SJSA1 (cell line): ENCODE measurements around the gene PLPPR1. TPM values are rescaled to one million over a fixed set of nuclear protein-coding genes. Genes with fewer than 3 reads are reported as not detected.
"Not testable (repeated sequence)": the region's sequence is repeated elsewhere in the genome, so short reads cannot be mapped to it uniquely, and the experiment has no call there.

Experiments used
- DNase-seq, 2 experiments: peaks; one replicate each; pipeline ENCODE4 v3.0.0-alpha.2; 2015 to 2020; ENCODE audit warnings: low spot score in 2 of 2, low read depth in 1 of 2
- H3K27ac ChIP-seq: fragments of 250-450 bp; sonication (Bioruptor Pico); 2 replicates; pipeline ENCODE4 v1.5.1; 2020; ENCODE audit warnings: mild to moderate bottlenecking, moderate library complexity
- H3K27me3 ChIP-seq: fragments of 250-450 bp; sonication (Bioruptor Pico); replicated peaks from 2 replicates; pipeline ENCODE4 v1.5.1; 2020; ENCODE audit warnings: mild to moderate bottlenecking, moderate library complexity
- H3K36me3 ChIP-seq: fragments of 250-450 bp; sonication (Bioruptor Pico); 2 replicates; pipeline ENCODE4 v1.5.1; 2020; ENCODE audit warnings: mild to moderate bottlenecking
- H3K4me1 ChIP-seq: fragments of 250-450 bp; sonication (Bioruptor Pico); replicated peaks from 2 replicates; pipeline ENCODE4 v1.6.1; 2021; ENCODE audit warnings: mild to moderate bottlenecking
- H3K4me3 ChIP-seq: fragments of 250-450 bp; sonication (Bioruptor Pico); 2 replicates; pipeline ENCODE4 v1.5.1; 2020; ENCODE audit warnings: mild to moderate bottlenecking
- H3K9me3 ChIP-seq: fragments of 250-450 bp; sonication (Bioruptor Pico); replicated peaks from 2 replicates; pipeline ENCODE4 v1.5.1; 2020; ENCODE audit warnings: mild to moderate bottlenecking
- total RNA-seq: library from RNA; depleted of rRNA; stranded (reverse); fragments of >200 nt; shearing (Covaris generic); gene quantifications from 2 replicates; pipeline ENCODE4 v1.2.3, GENCODE V29; 2014

Gene PLPPR1
- total RNA-seq, 1 experiment from 2014 or later: not detected

DNA sequence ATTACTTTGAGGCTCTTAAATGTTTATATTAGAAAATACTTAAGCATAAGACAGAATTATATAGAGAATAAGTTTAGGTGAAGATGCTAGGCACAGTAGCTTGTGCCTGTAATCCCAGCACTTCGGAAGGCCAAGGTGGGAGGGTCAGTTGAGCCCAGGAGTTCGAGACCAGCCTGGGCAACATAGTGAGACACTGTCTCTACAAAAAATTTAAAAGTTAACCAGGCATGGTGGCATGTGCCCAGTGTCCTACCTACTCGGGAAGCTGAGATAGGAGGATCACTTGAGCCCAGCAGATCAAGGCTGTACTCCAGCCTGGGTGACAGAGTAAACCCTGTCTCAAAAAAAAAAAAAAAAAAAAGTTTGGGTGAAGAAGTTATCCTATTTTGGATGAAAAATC lies 294.6 kb downstream of the PLPPR1 start:
- no peaks in the 10 kb centered on the region for H3K36me3 ChIP-seq
- no peak overlapping the region for H3K27ac ChIP-seq
- no peaks in the 10 kb centered on the region for H3K4me1 ChIP-seq
- no peaks in the 10 kb centered on the region for H3K9me3 ChIP-seq
- no peak for DNase-seq
- no peaks in the 10 kb centered on the region for H3K27me3 ChIP-seq
- H3K4me3 ChIP-seq: no peak overlapping the region

DNA sequence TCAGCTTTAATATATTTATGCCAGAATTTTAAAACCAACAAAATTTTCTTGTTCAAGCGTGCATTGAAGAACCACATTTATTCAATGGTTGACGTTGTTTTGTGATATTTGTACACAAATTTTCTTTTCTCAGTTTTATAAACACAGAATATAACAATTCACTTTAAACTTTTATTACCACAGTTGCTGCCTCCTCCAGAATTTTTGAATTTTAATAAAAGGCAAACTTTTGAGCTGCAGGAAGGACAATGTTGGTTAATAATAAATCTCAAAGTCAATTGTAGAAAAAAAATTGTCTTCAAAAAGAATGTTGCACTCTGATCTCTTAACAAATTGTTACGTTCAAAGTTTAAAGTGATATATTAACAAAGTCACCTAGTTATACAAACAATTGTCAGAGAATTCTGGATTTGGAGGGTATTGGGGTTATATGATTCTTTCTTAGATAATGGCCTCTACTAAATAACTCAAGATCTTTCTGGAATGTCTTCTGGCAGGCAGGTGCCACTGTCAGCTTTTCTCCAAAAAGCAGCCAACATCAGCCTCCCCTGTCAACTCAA lies 295.8 kb downstream of the PLPPR1 start:
- Histone ChIP-seq H3K27me3 (no peaks in the 10 kb centered on the region), H3K4me1 (no peaks in the 10 kb centered on the region), H3K4me3 (no peak overlapping the region), H3K27ac (no peak overlapping the region), H3K9me3 (no peaks in the 10 kb centered on the region), H3K36me3 (no peaks in the 10 kb centered on the region)
- no peak for DNase-seq

- H3K27ac ChIP-seq: no peak overlapping the region
- H3K9me3 ChIP-seq: no peaks in the 10 kb centered on the region
- no peak overlapping the region for H3K4me3 ChIP-seq
- H3K4me1 ChIP-seq: no peaks in the 10 kb centered on the region
- DNase-seq: no peak
- H3K36me3 ChIP-seq: no peaks in the 10 kb centered on the region
- H3K27me3 ChIP-seq: no peaks in the 10 kb centered on the region
Measured at GRCh38 chr9:101325053-101325452, 296.5 kb downstream of the PLPPR1 start.

DNA sequence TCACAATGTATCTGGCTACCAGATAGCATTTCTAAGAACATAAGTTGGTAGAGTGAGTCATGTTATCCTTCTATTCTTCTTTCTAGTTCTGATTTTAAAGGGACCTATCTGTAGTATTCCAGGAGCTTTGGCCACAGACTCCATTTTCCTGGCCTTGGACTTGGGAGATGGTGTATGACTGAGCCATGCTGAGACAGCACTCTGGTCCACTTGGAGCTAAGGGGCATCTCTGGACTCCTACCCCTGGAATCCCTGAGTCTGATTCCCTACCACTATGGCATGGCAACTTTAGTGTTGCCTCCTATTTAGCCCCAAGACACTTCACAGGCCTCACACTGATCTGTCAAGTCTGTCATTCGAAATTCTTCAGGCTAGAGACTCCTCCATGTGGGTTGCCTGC lies 297.5 kb downstream of the PLPPR1 start:
- Histone ChIP-seq H3K27ac (no peak overlapping the region), H3K4me3 (no peak overlapping the region), H3K27me3 (no peaks in the 10 kb centered on the region), H3K9me3 (no peaks in the 10 kb centered on the region), H3K4me1 (no peaks in the 10 kb centered on the region), H3K36me3 (no peaks in the 10 kb centered on the region)
- DNase-seq: no peak

DNA sequence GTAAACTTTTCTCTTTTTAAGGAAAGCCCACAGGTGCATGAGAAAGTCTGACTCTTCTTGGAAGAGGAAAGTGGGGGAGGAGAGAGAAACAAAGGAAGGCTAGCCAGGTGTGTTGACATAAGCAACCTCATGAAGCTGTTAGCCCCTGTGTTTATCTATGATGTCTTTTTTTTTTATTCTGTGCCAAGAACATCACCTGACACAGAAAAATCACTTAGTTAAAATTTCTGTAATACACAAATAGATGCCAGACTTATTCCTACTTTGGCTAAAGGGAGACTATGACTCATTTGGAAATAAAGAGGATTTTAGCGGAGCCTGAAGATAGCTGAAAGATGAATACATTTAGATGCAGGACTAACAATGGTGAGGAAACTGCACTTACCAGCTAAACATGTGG lies 298.0 kb downstream of the PLPPR1 start:
- no peak overlapping the region for H3K4me3 ChIP-seq
- no peaks in the 10 kb centered on the region for H3K36me3 ChIP-seq
- DNase-seq: no peak
- no peaks in the 10 kb centered on the region for H3K4me1 ChIP-seq
- H3K27me3 ChIP-seq: no peaks in the 10 kb centered on the region
- no peak overlapping the region for H3K27ac ChIP-seq
- H3K9me3 ChIP-seq: no peaks in the 10 kb centered on the region

- not testable (repeated sequence) for H3K4me1 ChIP-seq, H3K27me3 ChIP-seq, H3K27ac ChIP-seq, H3K4me3 ChIP-seq, H3K9me3 ChIP-seq, DNase-seq, H3K36me3 ChIP-seq
Measured at GRCh38 chr9:101327422-101327909, 298.9 kb downstream of the PLPPR1 start.

- Histone ChIP-seq H3K36me3 (no peaks in the 10 kb centered on the region), H3K9me3 (no peaks in the 10 kb centered on the region), H3K4me1 (no peaks in the 10 kb centered on the region), H3K4me3 (no peak overlapping the region), H3K27ac (no peak overlapping the region), H3K27me3 (no peaks in the 10 kb centered on the region; the same call in 1 of the 2 replicates)
- DNase-seq: no peak
Measured at GRCh38 chr9:101332362-101332761, 303.8 kb downstream of the PLPPR1 start.

DNA sequence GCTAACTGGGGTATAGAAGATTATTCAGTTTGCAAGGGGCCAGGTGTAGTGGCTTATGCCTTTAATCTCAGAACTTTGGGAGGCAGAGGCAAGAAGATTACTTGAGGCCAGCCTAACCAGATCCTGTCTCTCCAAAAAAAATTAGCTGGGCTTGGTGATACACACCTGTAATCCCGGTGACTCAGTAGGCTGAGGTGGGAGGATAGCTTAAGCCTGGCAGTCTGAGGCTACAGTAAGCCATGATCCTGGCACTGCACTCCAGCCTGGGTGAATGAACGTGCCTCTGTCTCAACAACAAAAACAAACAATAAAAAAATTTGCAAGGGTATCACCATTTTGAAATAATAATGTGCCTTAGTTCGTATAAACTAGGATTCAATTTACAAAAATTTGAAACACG lies 305.0 kb downstream of the PLPPR1 start:
- H3K27me3 ChIP-seq: no peaks in the 10 kb centered on the region; the same call in 1 of the 2 replicates
- no peak for DNase-seq

DNA sequence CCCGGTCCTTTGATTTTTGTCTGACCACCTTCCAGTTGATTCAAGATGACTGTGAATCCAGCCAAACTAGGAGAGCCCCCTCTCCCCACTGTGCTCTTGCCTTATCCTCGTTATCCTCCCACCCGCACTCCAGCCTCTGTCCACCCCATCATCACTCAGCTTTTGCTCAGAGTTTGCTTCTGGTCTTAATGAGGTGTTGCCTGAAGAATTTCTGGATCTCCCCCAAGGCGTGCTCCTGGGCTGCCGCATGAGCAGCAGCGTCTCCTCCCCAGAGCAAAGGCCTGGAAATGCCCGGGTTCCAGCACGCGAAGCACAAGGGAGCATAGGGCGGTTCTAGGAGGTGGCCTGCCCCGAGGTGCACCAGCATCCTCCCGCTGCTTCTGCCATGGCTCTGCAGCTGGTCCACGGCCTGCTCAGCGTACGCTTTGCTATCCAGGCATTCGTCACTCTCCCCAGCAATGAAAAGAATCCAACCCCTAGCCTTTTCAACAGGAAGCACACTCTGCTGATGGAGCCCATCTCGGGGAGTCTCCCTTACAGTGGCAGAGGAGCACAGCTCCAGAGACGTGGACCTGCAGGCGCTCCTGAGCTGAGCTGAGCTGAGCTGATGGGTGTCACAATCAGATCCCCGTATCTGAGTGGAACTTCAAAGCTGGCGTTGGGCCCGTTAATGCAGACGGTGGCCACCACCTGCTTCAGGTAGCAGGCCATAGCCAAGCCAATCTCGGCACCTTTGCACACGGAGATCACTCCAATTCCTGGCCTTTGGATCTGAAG lies 305.6 kb downstream of the PLPPR1 start:
- no peak for DNase-seq
- Histone ChIP-seq H3K4me3 (no peak overlapping the region), H3K27ac (no peak overlapping the region), H3K27me3 (no peaks in the 10 kb centered on the region; the same call in 1 of the 2 replicates), H3K36me3 (no peaks in the 10 kb centered on the region), H3K4me1 (no peaks in the 10 kb centered on the region), H3K9me3 (no peaks in the 10 kb centered on the region)

More for the DNA sequence above, 305.0 kb downstream of the PLPPR1 start:
- Histone ChIP-seq H3K9me3 (no peaks in the 10 kb centered on the region), H3K27ac (no peak overlapping the region), H3K36me3 (no peaks in the 10 kb centered on the region), H3K4me3 (no peak overlapping the region), H3K4me1 (no peaks in the 10 kb centered on the region)

GRCh38 chr9:101336091-101336490 lies 307.6 kb downstream of the PLPPR1 start:
- no peak for DNase-seq
- no peaks in the 10 kb centered on the region; the same call in 1 of the 2 replicates for H3K27me3 ChIP-seq
- H3K9me3 ChIP-seq: no peaks in the 10 kb centered on the region

DNA sequence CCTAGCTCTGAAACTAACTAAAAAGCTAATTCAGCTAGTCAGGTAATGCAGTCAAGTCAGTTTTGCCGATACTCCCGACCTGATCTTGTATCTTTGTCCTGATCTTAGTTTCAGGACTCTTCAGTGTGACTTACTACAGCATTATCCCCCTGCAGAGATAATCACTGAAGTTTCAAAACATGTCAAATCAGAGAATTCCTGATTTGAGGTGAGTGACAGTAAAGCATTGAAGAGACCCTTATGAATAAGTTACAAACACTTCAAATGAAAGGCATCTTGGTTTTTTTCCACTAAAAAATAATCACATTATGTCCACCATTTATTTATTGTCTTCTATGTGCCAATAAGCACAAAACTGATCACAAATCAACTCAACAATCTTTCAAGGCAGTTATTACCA lies 308.7 kb downstream of the PLPPR1 start:
- Histone ChIP-seq H3K9me3 (no peaks in the 10 kb centered on the region), H3K4me3 (no peak overlapping the region), H3K27me3 (no peaks in the 10 kb centered on the region; the same call in 1 of the 2 replicates), H3K36me3 (no peaks in the 10 kb centered on the region), H3K4me1 (no peaks in the 10 kb centered on the region), H3K27ac (no peak overlapping the region)
- no peak for DNase-seq

More at GRCh38 chr9:101336091-101336490, 307.6 kb downstream of the PLPPR1 start:
- H3K4me3 ChIP-seq: no peak overlapping the region
- no peak overlapping the region for H3K27ac ChIP-seq
- no peaks in the 10 kb centered on the region for H3K36me3 ChIP-seq
- no peaks in the 10 kb centered on the region for H3K4me1 ChIP-seq

DNA sequence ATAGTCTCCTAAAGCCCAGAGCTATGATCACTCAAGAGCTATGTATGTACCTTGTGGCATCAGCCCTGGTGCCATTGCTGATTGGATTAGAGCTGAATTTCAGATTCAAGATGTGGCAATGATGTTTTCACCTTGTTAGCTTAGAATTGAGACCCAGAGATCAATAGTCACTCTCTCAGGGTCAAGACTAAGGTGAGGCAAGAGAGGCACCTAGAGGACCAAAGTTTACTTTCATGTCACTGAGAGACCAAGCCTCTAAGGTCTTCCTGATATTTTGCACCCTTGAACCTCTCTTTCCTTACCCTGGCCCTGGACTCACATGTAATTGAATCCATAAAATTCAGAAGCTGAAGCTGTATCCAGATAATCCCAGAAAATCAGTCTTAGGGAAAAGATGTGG lies 313.4 kb downstream of the PLPPR1 start:
- H3K27ac ChIP-seq: no peak overlapping the region
- H3K36me3 ChIP-seq: no peaks in the 10 kb centered on the region
- H3K4me1 ChIP-seq: no peaks in the 10 kb centered on the region
- no peak for DNase-seq
- H3K27me3 ChIP-seq: no peaks in the 10 kb centered on the region; the same call in 1 of the 2 replicates
- no peak overlapping the region for H3K4me3 ChIP-seq
- no peaks in the 10 kb centered on the region for H3K9me3 ChIP-seq

- no peak overlapping the region for H3K27ac ChIP-seq
- DNase-seq: no peak
- no peak overlapping the region for H3K4me3 ChIP-seq
- no peaks in the 10 kb centered on the region for H3K9me3 ChIP-seq
- no peaks in the 10 kb centered on the region for H3K27me3 ChIP-seq
- H3K4me1 ChIP-seq: no peaks in the 10 kb centered on the region
- H3K36me3 ChIP-seq: no peaks in the 10 kb centered on the region
Measured at GRCh38 chr9:101342595-101342994, 314.1 kb downstream of the PLPPR1 start.

DNA sequence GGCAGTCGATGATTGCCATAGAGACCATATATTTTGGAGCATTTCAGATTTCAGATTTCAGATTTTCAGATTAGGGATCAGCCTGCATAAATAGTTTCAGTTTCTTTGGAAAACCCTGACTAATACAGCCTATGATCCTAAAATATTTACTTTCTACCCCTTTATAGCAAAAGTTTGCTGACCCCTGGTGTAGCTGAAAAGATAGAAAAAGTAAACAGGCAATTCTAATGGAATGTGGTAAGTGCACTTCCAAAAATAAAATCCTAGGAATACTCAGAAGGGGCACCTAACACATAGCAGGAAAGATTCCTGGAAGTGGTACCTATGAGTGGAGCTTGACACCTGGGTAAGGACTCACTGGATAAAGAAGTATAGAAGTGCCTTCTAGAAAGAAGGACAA lies 321.8 kb downstream of the PLPPR1 start:
- H3K27me3 ChIP-seq: no peaks in the 10 kb centered on the region
- no peak overlapping the region for H3K27ac ChIP-seq
- DNase-seq: no peak
- H3K4me3 ChIP-seq: no peak overlapping the region
- H3K4me1 ChIP-seq: no peaks in the 10 kb centered on the region
- H3K36me3 ChIP-seq: no peaks in the 10 kb centered on the region
- H3K9me3 ChIP-seq: no peaks in the 10 kb centered on the region
